Spinal cord (tissue), 10 donors: ENCODE measurements around the gene ASAP2. TPM values are rescaled to one million over a fixed set of nuclear protein-coding genes. Genes with fewer than 3 reads are reported as not detected.

Experiments used
- DNase-seq, 6 donors: peaks; one replicate each; pipeline versions ENCODE4 v3.0.0 to v3.0.0-alpha.2; 2013 to 2015; ENCODE audit warnings: low spot score in 6 of 6, low read depth in 4 of 6
- H3K27ac ChIP-seq: one replicate; pipeline ENCODE4 v1.5.1; 2013; ENCODE audit warnings: low read depth, low read length, control low read depth
- H3K27me3 ChIP-seq: one replicate; pipeline ENCODE4 v1.6.1; 2013; ENCODE audit warnings: low read length; ENCODE audit not compliant: control insufficient read depth, insufficient read depth
- H3K36me3 ChIP-seq: one replicate; pipeline ENCODE4 v1.6.1; 2013; ENCODE audit warnings: low read length; ENCODE audit not compliant: control insufficient read depth, insufficient read depth
- H3K4me1 ChIP-seq: one replicate; pipeline ENCODE4 v1.6.1; 2013; ENCODE audit warnings: low read length; ENCODE audit not compliant: control insufficient read depth, insufficient read depth
- H3K4me3 ChIP-seq: one replicate; pipeline ENCODE4 v1.5.1; 2013; ENCODE audit warnings: low read depth, low read length, control low read depth
- H3K9me3 ChIP-seq: one replicate; pipeline ENCODE4 v1.6.1; 2013; ENCODE audit warnings: low read length; ENCODE audit not compliant: control insufficient read depth, insufficient read depth
- WGBS: methylation state at CpG from one replicate; pipeline ENCODE4 v1.1.5; 2013; ENCODE audit warnings: missing lambda C conversion rate; ENCODE audit not compliant: insufficient coverage; 5-methylcytosine and 5-hydroxymethylcytosine counted together
- polyA plus RNA-seq, 2 donors: library from polyadenylated mRNA; unstranded; fragments of 120-200 nt; gene quantifications; one replicate each; pipeline ENCODE4 v1.2.1, GENCODE V29; 2013; ENCODE audit not compliant: insufficient read length in 2 of 2
- total RNA-seq, 2 donors: library from RNA; depleted of rRNA in 1 of 2; stranded (reverse); fragments of 120-200 nt in 1 of 2; fragments of >200 nt in 1 of 2; gene quantifications; one replicate each; pipeline versions ENCODE4 v1.2.3 to v1.2.4, GENCODE V29; 2013 to 2014
- donor health status: healthy.

ASAP2 gene
- total and polyA plus RNA-seq, 4 donors, result 30.4 to 48.6 (median 32.5) TPM

GRCh38 chr2:9332136-9332852 lies 125.7 kb downstream of the ASAP2 start:
- Histone ChIP-seq H3K27me3 (no peaks in the 10 kb centered on the region), H3K4me3 (no peak overlapping the region), H3K9me3 (no peaks in the 10 kb centered on the region), H3K4me1 (peaks cover 12% of the 10 kb centered on the region), H3K27ac (no peak overlapping the region), H3K36me3 (peaks cover 18% of the 10 kb centered on the region)
- 93% methylated on average over 9 of the region's 13 CpGs for WGBS
- DNase-seq, result no peak

GRCh38 chr2:9332853-9333245 lies 126.2 kb downstream of the ASAP2 start:
- 90% methylated on average over 4 of the region's 6 CpGs for WGBS
- Histone ChIP-seq H3K4me1 (peaks cover 12% of the 10 kb centered on the region), H3K4me3 (no peak overlapping the region), H3K36me3 (peaks cover 18% of the 10 kb centered on the region), H3K27me3 (no peaks in the 10 kb centered on the region), H3K27ac (no peak overlapping the region), H3K9me3 (no peaks in the 10 kb centered on the region)
- no peak for DNase-seq

- no peak overlapping the region for H3K4me3 ChIP-seq
- DNase-seq, result peak in 2 of 6 donors; percentile 47 to 59
- no peak overlapping the region for H3K27ac ChIP-seq
- no peaks in the 10 kb centered on the region for H3K9me3 ChIP-seq
- no peaks in the 10 kb centered on the region for H3K27me3 ChIP-seq
- peaks cover 19% of the 10 kb centered on the region for H3K36me3 ChIP-seq
- 63% methylated on average over 4 of the region's 7 CpGs for WGBS
- peaks cover 14% of the 10 kb centered on the region for H3K4me1 ChIP-seq
These were observed 127.1 kb downstream of the ASAP2 start for GRCh38 chr2:9333591-9334171.

- Histone ChIP-seq H3K27ac (no peak overlapping the region), H3K4me1 (peaks cover 14% of the 10 kb centered on the region), H3K4me3 (no peak overlapping the region), H3K27me3 (no peaks in the 10 kb centered on the region), H3K36me3 (peaks cover 19% of the 10 kb centered on the region), H3K9me3 (no peaks in the 10 kb centered on the region)
- DNase-seq, result no peak
- 88% methylated on average over 14 of the region's 14 CpGs for WGBS
These were observed 128.1 kb downstream of the ASAP2 start for GRCh38 chr2:9334761-9335160.

- Histone ChIP-seq H3K4me3 (no peak overlapping the region), H3K4me1 (peaks cover 14% of the 10 kb centered on the region), H3K36me3 (peaks cover 24% of the 10 kb centered on the region), H3K9me3 (no peaks in the 10 kb centered on the region), H3K27me3 (no peaks in the 10 kb centered on the region), H3K27ac (no peak overlapping the region)
- no peak for DNase-seq
- 81% methylated on average over 2 of the region's 6 CpGs for WGBS
These were observed 128.8 kb downstream of the ASAP2 start for GRCh38 chr2:9335322-9335832.

- Histone ChIP-seq H3K27ac (peak overlapping the region; percentile 69), H3K27me3 (no peaks in the 10 kb centered on the region), H3K4me1 (peaks cover 14% of the 10 kb centered on the region), H3K36me3 (peaks cover 21% of the 10 kb centered on the region), H3K9me3 (no peaks in the 10 kb centered on the region), H3K4me3 (no peak overlapping the region)
- WGBS, result no CpG with 5 or more reads among the region's 2 CpGs
- peak in 3 of 6 donors; percentile 31 to 71 (median 70) for DNase-seq
These were observed 129.6 kb downstream of the ASAP2 start for GRCh38 chr2:9336241-9336575.

GRCh38 chr2:9336576-9337314 lies 130.1 kb downstream of the ASAP2 start:
- DNase-seq, result peak; percentile 62 to 96 (median 76)

GRCh38 chr2:9337901-9338300 lies 131.3 kb downstream of the ASAP2 start:
- 86% methylated on average over 8 of the region's 8 CpGs for WGBS
- H3K9me3 ChIP-seq, result no peaks in the 10 kb centered on the region
- H3K4me1 ChIP-seq, result peaks cover 14% of the 10 kb centered on the region
- H3K27ac ChIP-seq, result no peak overlapping the region
- H3K4me3 ChIP-seq, result no peak overlapping the region
- no peak for DNase-seq
- H3K27me3 ChIP-seq, result no peaks in the 10 kb centered on the region
- H3K36me3 ChIP-seq, result peaks cover 17% of the 10 kb centered on the region

More at GRCh38 chr2:9336576-9337314, 130.1 kb downstream of the ASAP2 start:
- 13% methylated on average over 9 of the region's 14 CpGs for WGBS
- H3K9me3 ChIP-seq, result no peaks in the 10 kb centered on the region
- H3K27me3 ChIP-seq, result no peaks in the 10 kb centered on the region
- no peak overlapping the region for H3K4me3 ChIP-seq
- H3K36me3 ChIP-seq, result peaks cover 22% of the 10 kb centered on the region
- H3K27ac ChIP-seq, result peak overlapping the region; percentile 69
- peaks cover 14% of the 10 kb centered on the region for H3K4me1 ChIP-seq

GRCh38 chr2:9341337-9341887 lies 134.8 kb downstream of the ASAP2 start:
- peak in 2 of 6 donors; percentile 42 to 54 for DNase-seq
- 86% methylated on average over 7 of the region's 12 CpGs for WGBS
- no peak overlapping the region for H3K27ac ChIP-seq
- no peaks in the 10 kb centered on the region for H3K9me3 ChIP-seq
- peaks cover 11% of the 10 kb centered on the region for H3K4me1 ChIP-seq
- H3K36me3 ChIP-seq, result peaks cover 23% of the 10 kb centered on the region
- no peaks in the 10 kb centered on the region for H3K27me3 ChIP-seq
- no peak overlapping the region for H3K4me3 ChIP-seq
